Urothelium cell line (cell line): ENCODE data around the gene AOAH.
A peak's percentile ranks its signal among the peaks of the same experiment; 100 is the strongest.

Source experiments
- DNase-seq: peaks from one replicate; pipeline ENCODE4 v3.0.0; 2011; ENCODE audit warnings: low spot score, mixed read lengths
- FAIRE-seq: peaks from 2 replicates; lab custom pipeline; 2011; peaks lifted over from hg19 to GRCh38; lab: Jason Lieb, UNC

Gene AOAH

DNA sequence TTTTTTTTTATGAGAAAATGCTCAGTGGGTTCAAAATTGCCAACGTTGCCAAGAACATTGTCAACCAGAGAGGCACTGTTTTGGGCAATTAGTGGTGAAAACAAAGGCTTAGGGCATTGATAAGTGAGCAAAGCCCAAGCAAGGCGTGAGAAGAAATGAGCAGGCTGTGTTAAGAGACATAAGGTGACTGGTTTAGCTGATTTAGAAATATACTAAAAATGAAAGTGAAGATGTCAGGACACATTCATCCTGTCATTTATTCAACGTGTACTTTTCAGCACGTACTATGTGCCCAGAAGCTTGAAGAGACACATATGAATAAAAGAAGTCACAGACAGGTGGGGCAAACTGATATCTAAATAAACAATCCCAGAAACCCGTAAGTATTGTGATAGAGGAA, 31.8 kb downstream of the AOAH start:
- no peak for DNase-seq
- no peak for FAIRE-seq

DNA sequence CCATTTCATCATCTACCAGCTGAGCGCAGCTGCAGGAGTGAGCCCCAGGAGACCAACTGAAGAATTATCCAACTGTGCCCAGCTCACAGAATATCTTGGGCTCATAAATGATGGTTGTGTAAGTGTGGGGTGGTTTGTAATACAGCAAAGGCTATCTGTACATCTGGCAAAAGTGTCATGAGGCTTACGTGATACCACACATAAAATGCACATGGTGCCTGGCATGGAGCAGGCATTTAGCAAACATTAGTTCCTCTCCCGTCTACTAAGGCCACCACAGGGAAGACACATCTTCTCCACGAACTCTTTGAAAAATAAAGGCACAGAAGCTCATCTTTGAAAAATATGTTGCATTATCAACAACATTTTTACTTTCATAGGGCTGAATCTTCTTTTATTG, 32.3 kb downstream of the AOAH start:
- FAIRE-seq (no peak), DNase-seq (no peak)

DNA sequence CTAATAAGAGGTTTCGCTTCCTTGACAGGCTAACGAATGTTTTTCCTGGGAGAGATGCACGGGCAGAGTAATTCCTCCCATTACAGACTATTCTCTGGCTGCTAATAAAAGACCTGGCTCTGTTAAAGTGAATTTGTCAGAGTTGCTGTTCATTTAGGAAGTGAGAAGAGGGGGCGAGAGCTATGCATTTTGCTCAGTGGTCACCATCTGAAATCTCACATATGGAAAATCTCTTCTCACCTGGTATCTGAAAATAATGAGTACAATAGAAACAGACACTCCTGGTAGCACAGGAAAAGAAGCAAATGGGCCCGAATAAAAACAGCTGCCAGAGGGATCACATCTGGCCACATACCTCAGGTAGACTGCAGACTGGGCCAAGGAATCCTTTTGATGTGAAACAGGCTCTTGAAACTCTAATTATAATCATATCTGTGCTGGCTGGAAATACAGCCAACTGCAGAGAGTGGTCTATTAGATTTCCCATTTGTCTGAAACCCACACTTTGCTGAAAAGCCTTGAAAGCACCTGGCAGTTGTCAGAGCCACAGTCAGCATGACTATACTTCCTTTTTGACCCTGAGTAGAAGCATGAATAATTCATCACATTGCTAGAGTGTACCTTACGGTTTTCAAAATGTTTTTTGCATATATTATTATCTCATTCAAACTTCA, 33.6 kb downstream of the AOAH start:
- DNase-seq (no peak), FAIRE-seq (no peak)

DNA sequence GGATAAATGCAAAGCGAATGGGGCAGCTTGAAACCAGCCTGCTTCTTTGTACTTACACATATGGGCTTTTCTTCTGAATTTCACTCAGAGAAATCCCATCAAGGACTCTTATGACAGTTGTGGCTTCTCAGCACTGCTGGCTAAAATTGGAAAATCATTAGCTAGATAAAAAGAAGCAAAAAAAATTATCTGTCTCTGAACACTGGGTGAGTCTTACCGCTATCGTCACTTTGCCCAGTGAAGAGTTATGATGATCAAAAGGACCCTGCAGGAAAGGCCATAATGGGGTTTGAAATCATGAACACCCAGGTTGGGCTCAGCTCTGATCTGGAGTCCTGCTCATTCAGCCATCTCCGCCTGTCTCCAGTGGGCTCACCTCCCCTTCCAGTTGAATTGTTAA, 34.3 kb downstream of the AOAH start:
- FAIRE-seq (no peak), DNase-seq (no peak)

DNA sequence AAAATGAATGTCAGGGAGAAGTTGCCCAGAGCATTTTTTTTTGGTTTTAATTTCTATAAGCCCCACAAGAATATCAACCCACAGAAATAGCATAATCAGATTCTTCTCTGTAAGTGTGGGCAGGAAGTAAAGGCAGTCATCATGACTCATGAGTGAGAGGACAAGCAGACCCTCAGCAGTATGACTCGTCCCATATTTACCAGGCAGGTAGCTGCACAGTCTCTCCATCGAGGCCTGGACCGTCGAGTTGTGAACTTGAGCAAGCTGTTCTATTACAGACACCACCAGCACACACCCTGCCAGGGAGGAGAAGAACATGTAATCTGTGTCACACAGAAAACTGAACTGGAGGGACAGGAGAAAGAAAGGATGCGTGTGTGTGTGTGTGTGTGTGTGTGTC, 37.8 kb downstream of the AOAH start:
- peak; percentile 92 for FAIRE-seq
- peak; percentile 68 for DNase-seq

DNA sequence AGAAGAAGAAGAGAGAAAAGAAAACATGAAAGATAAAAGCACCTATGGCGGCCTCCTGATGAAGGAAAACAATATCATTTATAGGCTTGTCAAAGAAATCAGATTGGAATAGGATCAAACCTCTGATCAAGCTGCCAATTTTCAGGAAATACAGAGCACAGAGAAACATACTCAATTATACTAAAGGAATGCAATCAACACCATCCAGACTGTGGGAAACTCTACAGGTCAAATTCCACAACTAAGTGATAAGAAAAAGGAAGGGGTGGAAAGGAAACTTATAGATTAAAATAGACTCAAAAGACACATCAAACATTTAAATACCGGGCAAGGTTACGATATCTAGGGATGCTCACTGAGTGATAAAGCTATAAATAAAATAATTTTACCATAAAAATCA, 39.3 kb downstream of the AOAH start:
- no peak for DNase-seq
- no peak for FAIRE-seq

DNA sequence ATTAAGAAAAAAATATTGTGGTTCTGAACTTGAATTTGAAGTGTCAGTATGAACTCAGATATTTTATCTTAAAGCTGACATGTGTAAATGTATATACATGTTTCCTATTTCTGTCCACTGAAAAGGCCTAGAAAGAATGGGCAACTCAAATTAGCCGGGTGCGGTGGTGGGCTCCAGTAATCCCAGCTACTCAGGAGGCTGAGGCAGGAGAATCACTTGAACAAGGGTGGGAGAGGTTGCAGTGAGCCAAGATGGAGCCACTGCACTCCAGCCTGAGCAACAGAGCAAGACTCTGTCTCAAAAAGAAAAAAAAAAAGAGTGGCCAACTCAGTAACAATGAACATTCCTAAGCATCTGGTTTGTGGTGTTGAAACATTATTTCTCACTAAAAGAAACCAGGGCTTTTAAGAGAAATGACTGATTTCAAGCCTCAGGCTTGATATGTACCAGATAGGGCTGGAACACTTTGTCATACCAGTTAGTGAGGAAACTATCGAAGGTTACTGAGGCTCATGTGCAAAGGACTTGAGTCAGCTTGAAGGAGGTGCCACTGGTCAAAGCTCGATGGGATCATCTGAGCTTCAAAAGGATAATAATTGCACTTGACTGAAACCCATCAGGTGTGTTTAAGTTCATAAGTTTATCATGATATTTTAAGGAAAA, 40.5 kb downstream of the AOAH start:
- DNase-seq (no peak), FAIRE-seq (no peak)

DNA sequence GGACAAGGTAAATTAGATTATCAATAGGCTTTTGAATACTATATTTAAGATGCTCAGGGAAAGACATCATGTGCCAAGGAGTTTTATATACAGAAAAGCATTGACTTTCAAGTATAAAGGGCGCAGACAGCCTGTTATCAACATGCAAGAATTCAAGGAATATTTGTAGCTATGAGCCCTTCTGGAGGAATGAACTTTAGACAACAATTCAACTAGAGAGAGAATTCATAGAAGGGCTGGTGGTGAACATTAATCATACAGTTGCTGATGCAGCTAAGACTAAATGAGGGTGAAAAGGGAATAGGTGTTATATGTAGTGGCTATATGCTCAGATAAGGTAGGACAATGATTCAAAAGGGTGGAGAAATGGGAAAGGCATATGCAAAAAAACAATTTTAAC, 41.2 kb downstream of the AOAH start:
- DNase-seq, result no peak
- FAIRE-seq, result no peak

DNA sequence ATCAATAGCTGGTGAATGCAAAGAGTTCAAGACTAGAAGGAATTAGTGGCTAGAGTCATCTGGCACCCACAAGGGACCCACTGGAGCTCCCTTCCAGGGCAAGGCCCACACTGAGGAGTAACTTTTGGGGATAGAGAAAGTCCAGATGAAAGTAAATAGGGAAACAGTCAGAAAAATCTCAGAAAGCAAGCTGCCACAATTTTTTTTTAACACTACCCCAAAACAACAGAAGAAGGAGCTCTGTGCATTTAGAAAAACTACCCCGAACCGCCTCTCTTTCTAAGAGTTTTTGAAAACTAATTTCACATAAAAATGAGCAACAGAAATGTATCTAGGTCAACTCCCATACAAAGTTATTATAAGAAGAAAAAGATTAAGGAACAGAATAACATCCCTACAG, 42.2 kb downstream of the AOAH start:
- FAIRE-seq (no peak), DNase-seq (no peak)

DNA sequence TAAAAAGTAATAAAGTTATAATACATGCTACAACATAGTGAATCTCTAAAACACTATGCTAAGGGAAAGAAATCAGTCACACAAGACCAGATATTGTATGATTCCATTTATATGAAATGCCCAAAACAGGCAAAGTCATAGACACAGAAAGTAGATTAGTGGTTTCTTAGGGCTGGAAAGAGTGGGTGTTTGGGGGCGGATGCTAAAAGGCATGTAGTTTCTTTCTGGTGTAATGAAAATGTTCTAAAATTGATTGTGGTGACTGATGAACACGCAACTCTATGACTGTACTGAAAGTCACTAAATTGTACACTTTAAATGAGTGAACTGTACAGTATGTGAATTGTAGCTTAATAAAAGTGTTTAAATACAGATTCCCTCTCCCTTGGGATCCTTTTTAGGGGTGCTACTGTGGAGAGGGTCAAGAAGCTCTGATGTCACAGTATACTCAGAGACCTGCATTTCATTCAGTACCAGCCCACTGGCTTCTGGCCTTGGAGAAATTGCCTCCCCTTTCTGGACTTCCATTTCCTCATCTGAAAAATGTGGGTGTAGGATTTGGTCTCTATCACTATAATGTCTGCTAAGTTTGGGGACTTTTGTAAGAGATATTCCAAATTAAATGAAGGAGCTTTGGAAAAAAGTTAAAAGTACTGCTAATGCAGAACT, 46.4 kb downstream of the AOAH start:
- no peak for FAIRE-seq

DNA sequence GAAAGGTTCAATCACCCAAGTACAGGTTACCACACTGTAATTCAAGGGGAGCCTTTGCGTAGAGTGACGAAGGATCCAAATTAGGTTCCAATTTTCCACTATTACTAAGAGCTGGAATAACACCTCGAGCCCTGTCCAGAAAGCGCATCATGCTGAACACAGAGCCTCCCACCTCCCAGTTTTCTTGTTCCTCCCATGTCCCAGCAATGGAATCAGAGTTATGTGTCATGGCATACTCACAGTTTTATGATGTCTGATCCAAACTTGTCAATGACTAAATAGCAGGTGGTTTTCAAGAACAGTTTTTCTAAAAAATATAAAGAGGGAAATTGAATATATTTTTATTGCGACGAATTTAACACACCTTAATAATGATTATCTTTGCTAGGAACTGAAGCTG, 50.6 kb downstream of the AOAH start:
- DNase-seq (no peak), FAIRE-seq (no peak)

More for the DNA sequence above, 46.4 kb downstream of the AOAH start:
- no peak for DNase-seq

DNA sequence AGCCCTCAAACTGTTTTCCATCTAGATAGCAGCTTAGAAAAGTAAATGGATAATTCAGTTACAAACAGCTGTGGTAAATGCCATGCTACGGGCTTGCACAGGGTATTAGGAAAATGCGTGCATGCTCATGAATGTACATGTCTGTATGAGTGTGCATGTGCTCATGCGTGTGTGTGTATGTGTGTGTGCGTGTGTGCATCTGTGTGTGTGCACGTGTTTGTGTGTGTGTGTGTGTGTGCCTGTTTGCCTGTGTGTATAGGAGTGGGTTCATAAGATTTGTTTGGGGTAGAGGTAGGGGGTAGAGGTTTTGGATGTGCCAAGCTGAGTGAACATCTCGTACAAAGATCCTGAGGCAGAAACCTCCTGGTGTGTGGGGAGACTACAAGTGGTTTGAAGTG, 52.9 kb downstream of the AOAH start:
- DNase-seq, result no peak
- FAIRE-seq, result peak; percentile 81

DNA sequence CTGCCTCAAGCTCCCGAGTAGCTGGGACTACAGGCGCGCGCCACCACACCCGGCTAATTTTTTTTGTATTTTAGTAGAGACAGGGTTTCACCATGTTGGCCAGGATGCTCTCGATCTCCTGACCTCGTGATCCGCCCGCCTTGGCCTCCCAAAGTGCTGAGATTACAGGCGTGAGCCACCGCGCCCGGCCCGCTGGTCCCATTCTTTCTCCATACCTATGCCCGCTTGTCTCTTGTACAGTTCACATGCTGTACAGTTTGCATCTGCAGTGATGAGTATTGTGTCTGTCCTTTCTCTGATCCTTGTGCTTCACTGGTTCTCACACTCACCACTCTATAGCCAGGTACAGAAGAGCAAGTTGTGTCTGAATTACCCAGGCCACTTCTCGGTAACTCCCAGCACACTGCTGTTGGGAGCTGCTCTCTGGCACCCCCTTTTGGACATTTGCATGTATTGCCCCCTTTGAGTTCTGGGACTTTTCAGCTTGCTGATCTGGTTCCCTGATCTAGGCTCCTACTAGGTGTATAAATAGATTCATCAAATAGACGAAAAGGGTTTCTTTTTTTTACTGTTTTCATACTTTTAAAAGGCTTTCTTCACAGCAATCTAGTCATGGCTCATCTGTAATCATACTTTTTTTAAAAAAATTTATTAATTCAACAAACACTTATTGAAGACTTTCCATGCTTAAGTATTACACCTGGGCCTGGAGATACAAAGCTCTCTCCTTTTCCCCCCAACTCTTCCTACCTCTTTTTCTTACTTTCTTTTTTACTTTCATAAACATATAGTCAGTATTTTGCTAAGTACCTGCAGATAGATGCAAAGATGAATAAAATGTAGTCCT, 53.5 kb downstream of the AOAH start:
- peak; percentile 74 for DNase-seq
- FAIRE-seq, result no peak

DNA sequence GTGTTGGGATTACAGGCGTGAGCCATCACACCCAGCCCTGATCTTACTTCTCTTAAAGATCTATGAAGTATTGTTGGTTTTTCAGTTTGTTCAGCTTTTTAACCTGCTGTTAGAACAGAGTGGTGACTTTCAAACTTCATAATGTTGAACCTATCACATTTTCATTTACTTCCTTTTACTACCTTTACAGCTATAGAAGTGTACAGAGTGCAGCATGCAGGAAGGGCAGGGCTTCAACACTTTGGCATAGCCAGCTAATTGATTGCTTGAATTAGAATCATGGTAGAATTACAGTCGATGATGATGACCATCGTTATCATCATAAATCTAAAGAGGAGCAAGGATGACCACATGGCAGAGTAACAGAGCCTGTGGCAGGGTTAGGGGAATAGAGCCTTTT, 55.5 kb downstream of the AOAH start:
- FAIRE-seq (no peak), DNase-seq (no peak)

DNA sequence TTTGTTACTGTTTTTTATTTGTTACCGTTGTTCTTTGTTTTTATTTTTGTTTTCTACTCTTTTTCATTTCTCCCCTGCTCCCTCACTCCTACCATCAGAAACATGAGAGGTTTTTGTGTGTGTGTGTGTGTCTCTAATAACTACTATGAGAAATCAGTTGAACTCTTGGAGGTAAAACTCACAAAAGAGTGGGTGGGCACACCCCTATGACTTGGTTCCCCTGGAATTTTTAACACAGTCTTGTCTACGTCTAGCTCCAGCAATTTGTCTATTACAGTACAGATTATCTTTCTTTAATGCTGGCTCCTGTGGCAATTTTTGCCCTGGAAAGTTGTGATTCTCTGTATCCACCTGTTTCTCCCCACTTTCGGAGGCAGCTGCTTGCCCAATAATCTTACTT, 56.2 kb downstream of the AOAH start:
- no peak for FAIRE-seq
- no peak for DNase-seq

DNA sequence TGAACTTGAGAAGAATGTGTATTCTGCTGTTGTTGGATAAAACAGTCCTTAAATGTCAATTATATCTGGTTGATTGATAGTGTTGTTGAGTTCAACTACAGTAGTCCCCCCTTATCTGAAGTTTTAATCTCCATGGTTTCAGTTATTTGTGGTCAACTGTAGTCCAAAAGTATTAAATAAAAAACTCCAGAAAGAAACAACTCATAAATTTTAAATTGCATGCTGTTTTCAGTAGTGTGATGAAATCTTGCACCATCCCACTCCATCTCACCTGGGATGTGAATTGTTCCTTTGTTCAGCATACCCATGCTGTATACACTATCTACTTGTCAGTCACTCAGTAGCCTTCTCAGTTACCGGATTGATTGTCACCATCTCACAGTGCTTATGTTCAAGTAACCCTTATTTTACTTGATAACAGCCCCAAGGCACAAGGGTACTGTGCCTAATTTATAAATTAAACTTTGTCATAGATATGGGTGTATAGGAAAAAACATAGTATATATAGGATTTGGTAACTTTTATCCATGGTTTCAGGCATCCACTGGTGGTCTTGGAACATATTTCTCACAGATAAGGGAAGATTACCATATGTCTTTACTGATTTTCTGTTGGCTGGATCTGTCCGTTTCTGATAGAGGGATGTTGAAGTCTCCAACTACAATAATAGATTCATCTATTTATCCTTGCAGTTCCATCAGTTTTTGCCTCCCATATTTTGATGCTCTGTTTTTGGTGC, 57.1 kb downstream of the AOAH start:
- DNase-seq (no peak), FAIRE-seq (peak; percentile 20)

DNA sequence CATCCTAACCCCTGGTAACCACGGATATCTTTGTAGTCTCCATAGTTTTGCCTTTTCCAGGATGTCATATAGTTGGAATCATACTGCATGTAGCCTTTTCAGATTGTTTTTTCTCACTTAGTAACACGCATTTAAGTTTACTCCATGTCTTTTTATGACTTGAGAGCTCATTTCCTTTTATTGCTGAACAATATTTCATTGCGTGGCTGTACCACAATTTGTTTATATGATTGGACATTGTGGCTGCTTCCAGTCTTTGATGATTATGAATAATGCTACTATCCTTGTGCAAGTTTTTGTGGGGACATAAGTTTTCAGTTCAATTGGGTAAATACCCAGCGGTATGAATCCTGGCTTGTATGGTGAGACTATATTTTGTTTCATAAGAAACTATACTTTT, 60.8 kb downstream of the AOAH start:
- FAIRE-seq (no peak), DNase-seq (no peak)

DNA sequence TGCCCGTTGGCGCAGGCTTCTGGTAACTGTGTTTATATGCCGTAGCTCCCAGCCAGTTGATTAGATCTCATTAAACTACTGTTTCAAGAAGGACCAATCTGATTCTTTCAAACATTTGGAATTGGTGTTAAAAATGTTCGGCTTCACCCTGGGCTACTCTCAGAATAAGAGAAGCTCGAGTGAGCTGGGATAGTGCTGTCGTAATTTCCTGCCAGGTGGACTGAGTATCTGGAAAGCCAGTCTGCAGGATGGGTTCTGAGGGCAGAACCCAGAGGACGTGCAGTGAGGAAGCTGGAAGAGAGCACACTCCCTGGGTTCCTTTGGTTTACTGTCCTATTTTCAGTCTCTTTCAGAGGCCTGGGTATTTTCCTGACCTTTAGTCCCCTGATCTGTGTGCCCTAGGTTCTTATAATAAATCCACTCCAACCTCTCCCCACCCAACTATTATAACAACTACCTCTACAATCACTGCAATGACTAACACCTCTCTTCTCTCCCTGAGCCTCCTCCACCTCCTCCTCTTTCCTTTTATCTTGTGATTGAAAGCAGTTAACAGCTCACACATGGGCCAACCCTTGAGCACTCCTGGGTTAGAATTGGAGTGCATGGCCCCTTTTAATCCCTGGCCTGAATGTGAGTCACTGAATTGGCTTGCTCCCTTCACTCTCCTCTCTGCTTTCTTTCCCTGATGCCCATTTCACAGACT, 63.0 kb downstream of the AOAH start:
- FAIRE-seq, result peak; percentile 85
- peak; percentile 77 for DNase-seq

DNA sequence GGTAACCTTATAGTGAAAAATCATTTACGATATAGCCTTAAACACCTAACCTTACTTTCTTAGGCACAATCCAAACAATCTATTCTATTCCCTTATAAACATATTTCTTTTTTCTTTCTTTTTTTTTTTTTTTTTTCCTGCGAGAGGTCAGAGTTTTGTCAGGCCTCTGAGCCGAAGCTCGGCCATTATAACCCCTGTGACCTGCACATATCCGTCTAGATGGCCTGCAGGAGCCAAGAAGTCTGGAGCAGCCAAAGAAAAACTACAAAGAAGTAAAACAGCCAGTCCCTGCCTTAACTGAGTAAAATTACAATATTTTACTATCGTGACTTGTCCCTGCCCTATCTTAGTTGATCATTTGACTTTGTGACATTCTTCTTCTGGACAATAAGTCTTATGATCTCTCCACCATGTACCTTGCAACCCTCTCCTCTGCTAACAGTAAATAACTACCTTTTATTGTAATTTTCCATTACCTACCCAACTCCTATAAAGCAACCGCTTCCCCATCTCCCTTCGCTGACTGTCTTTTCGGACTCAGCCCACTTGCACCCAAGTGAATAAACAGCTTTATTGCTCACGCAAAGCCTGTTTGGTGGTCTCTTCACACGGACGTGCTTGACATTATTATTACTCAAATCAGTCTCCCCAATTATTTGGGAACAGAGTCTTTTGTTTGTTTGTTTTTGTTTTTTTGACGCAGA, 64.5 kb downstream of the AOAH start:
- no peak for DNase-seq
- FAIRE-seq, result peak; percentile 62

DNA sequence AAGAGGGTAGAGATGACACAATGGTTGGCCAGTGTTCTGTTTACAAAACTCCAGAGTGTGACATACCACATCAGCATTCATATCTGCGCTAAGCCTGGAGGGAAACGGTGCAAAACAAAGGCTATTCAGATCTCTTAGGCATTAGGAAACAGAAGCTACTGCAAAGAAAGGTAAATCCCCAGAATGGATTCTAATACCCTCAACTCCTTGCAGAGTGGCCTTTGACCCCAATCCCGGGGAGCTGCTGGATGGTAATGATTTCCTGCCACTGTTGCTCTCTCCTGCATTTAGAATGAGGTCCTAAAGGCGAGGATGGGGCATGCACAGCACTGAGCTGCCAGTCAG, 65.2 kb downstream of the AOAH start:
- DNase-seq (peak; percentile 68), FAIRE-seq (peak; percentile 98)
